H1 (cell line): Measurements from ENCODE around the gene BFSP2. TPM values are rescaled to one million over a fixed set of nuclear protein-coding genes. Genes with fewer than 3 reads are reported as not detected.

Experiments used
- CTCF ChIA-PET: fragments of 300-600 bp; sonication (Branson Sonifier 250); formaldehyde crosslinking; loops from one replicate; lab custom pipeline; 2021; ENCODE audit not compliant: partially characterized antibody; lab: Charles Lee
- POLR2A ChIA-PET: fragments of 300-600 bp; sonication (Branson Sonifier 250); formaldehyde crosslinking; loops from one replicate; lab custom pipeline; 2021; ENCODE audit warnings: inconsistent platforms; ENCODE audit not compliant: partially characterized antibody; lab: Charles Lee
- DNase-seq, 2 experiments: peaks; one replicate each; pipeline versions ENCODE4 v3.0.0 to v3.0.0-alpha.2; 2010 to 2022; ENCODE audit warnings: low spot score in 2 of 2, low read depth in 1 of 2, mixed read lengths in 1 of 2
- FAIRE-seq: peaks from 2 replicates; lab custom pipeline; 2011; peaks lifted over from hg19 to GRCh38; lab: Jason Lieb, UNC
- H2AFZ ChIP-seq: 2 replicates; pipeline ENCODE4 v1.8.1; 2012; ENCODE audit warnings: low read length, inconsistent platforms
- H2AK5ac ChIP-seq: 2 replicates; pipeline ENCODE4 v1.6.1; 2013; ENCODE audit warnings: low read depth, low read length
- H2BK120ac ChIP-seq: replicated peaks from 2 replicates; pipeline ENCODE3; 2013; ENCODE audit warnings: low read depth, low read length, inconsistent platforms
- H2BK12ac ChIP-seq: 2 replicates; pipeline ENCODE4 v1.6.1; 2013; ENCODE audit warnings: low read depth, low read length
- H2BK15ac ChIP-seq: 2 replicates; pipeline ENCODE4 v1.6.1; 2013; ENCODE audit warnings: low read length
- H2BK20ac ChIP-seq: 2 replicates; pipeline ENCODE4 v1.6.1; 2013; ENCODE audit warnings: low read length
- H2BK5ac ChIP-seq: 2 replicates; pipeline ENCODE4 v1.6.1; 2013; ENCODE audit warnings: low read depth, low read length
- H3K14ac ChIP-seq: 2 replicates; pipeline ENCODE4 v1.6.1; 2013; ENCODE audit warnings: inconsistent platforms; ENCODE audit not compliant: insufficient read length
- H3K18ac ChIP-seq: 2 replicates; pipeline ENCODE4 v1.6.1; 2013; ENCODE audit warnings: low read length; ENCODE audit errors: extremely low read depth
- H3K23ac ChIP-seq: 2 replicates; pipeline ENCODE4 v1.6.1; 2013; ENCODE audit warnings: inconsistent platforms; ENCODE audit not compliant: insufficient read length
- H3K23me2 ChIP-seq: 2 replicates; pipeline ENCODE4 v1.6.1; 2013; ENCODE audit warnings: low read depth, low read length
- H3K27ac ChIP-seq: 2 replicates; pipeline ENCODE4 v1.6.1; 2011; ENCODE audit warnings: low read depth, low read length, inconsistent platforms
- H3K27me3 ChIP-seq, 4 experiments: replicated peaks in 1 of 4; 1 replicate in 1 of 4; 2 replicates in 3 of 4; pipeline versions ENCODE4 v1.6.1 to v1.8.1; 2011 to 2013; ENCODE audit warnings: low read length in 3 of 4, mild to moderate bottlenecking in 3 of 4, inconsistent platforms in 2 of 4, mixed read lengths in 2 of 4, moderate library complexity in 1 of 4; ENCODE audit not compliant: control insufficient read depth in 3 of 4, insufficient read depth in 3 of 4; ENCODE audit errors: extremely low read depth in 1 of 4
- H3K36me3 ChIP-seq, 4 experiments: 2 replicates each; pipeline versions ENCODE4 v1.6.1 to v1.8.1; 2011 to 2013; ENCODE audit warnings: mild to moderate bottlenecking in 4 of 4, low read length in 3 of 4, moderate library complexity in 2 of 4, control low read depth in 1 of 4, inconsistent platforms in 1 of 4; ENCODE audit not compliant: insufficient read depth in 4 of 4, control insufficient read depth in 2 of 4
- H3K4ac ChIP-seq: replicated peaks from 2 replicates; pipeline ENCODE3; 2013; ENCODE audit warnings: low read length, low read depth, mixed read lengths, inconsistent platforms; ENCODE audit not compliant: insufficient read length
- H3K4me1 ChIP-seq, 4 experiments: replicated peaks in 1 of 4; 1 replicate in 1 of 4; 2 replicates in 3 of 4; pipeline versions ENCODE4 v1.6.1 to v1.8.1; 2011 to 2013; ENCODE audit warnings: low read length in 3 of 4, inconsistent platforms in 2 of 4, mixed read lengths in 1 of 4; ENCODE audit not compliant: insufficient read depth in 4 of 4, control insufficient read depth in 3 of 4
- H3K4me2 ChIP-seq, 2 experiments: 2 replicates each; pipeline versions ENCODE4 v1.6.1 to v1.8.1; 2011 to 2013; ENCODE audit warnings: low read depth in 2 of 2, low read length in 2 of 2, control low read depth in 1 of 2, inconsistent platforms in 1 of 2, mild to moderate bottlenecking in 1 of 2; ENCODE audit not compliant: insufficient read depth in 1 of 2
- H3K4me3 ChIP-seq, 4 experiments: fragments of 200-600, 300-600 bp in 1 of 4; sonication (generic), shearing (Covaris generic), sonication (Bioruptor Twin) in 1 of 4; 2 replicates each; pipeline versions ENCODE4 v1.5.1 to v1.8.1; 2011 to 2016; ENCODE audit warnings: low read length in 4 of 4, low read depth in 3 of 4, control low read depth in 2 of 4, inconsistent platforms in 2 of 4, mild to moderate bottlenecking in 2 of 4, mixed read lengths in 1 of 4, moderate library complexity in 1 of 4; ENCODE audit not compliant: insufficient read depth in 2 of 4; ENCODE audit errors: extremely low read depth in 1 of 4
- H3K56ac ChIP-seq: replicated peaks from 2 replicates; pipeline ENCODE3; 2013; ENCODE audit warnings: low read depth, mild to moderate bottlenecking, mixed read lengths, low read length, inconsistent platforms; ENCODE audit not compliant: insufficient read length
- H3K79me1 ChIP-seq: 2 replicates; pipeline ENCODE4 v1.6.1; 2013; ENCODE audit warnings: low read depth, low read length, control low read depth
- H3K79me2 ChIP-seq, 2 experiments: 2 replicates each; pipeline versions ENCODE4 v1.6.1 to v1.8.1; 2012 to 2013; ENCODE audit warnings: low read length in 2 of 2, mild to moderate bottlenecking in 2 of 2, inconsistent platforms in 1 of 2; ENCODE audit not compliant: insufficient read depth in 2 of 2, control insufficient read depth in 1 of 2
- H3K9ac ChIP-seq, 4 experiments: replicated peaks in 1 of 4; 1 replicate in 1 of 4; 2 replicates in 3 of 4; pipeline versions ENCODE4 v1.6.1 to v1.8.1; 2011 to 2013; ENCODE audit warnings: low read depth in 3 of 4, low read length in 3 of 4, control low read depth in 2 of 4, mild to moderate bottlenecking in 2 of 4, moderate library complexity in 2 of 4, inconsistent platforms in 1 of 4; ENCODE audit errors: extremely low read depth in 1 of 4
- H3K9me3 ChIP-seq, 2 experiments: 2 replicates each; pipeline versions ENCODE4 v1.6.1 to v1.8.1; 2012 to 2013; ENCODE audit warnings: mild to moderate bottlenecking in 2 of 2, moderate library complexity in 2 of 2, control low read depth in 1 of 2, inconsistent platforms in 1 of 2, low read depth in 1 of 2, low read length in 1 of 2, mixed read lengths in 1 of 2; ENCODE audit not compliant: insufficient read depth in 2 of 2
- H4K20me1 ChIP-seq, 2 experiments: replicated peaks in 1 of 2; 2 replicates each; pipeline versions ENCODE3 to v1.8.1; 2011 to 2013; ENCODE audit warnings: inconsistent platforms in 2 of 2, low read length in 2 of 2, mild to moderate bottlenecking in 1 of 2; ENCODE audit not compliant: insufficient read depth in 2 of 2, control insufficient read depth in 1 of 2
- H4K5ac ChIP-seq: 2 replicates; pipeline ENCODE4 v1.6.1; 2013; ENCODE audit warnings: low read length, low read depth, mixed read lengths, inconsistent platforms; ENCODE audit not compliant: insufficient read length
- H4K8ac ChIP-seq: 2 replicates; pipeline ENCODE4 v1.8.0; 2013; ENCODE audit warnings: mild to moderate bottlenecking, moderate library complexity, low read length, inconsistent platforms; ENCODE audit not compliant: insufficient read depth; ENCODE audit errors: extremely low read depth
- H4K91ac ChIP-seq: replicated peaks from 2 replicates; pipeline ENCODE3; 2013; ENCODE audit warnings: low read length, mixed read lengths, inconsistent platforms; ENCODE audit not compliant: insufficient read length
- RFX5 ChIP-seq: IDR thresholded peaks from 2 replicates; pipeline ENCODE4 v1.6.1; 2011; ENCODE audit warnings: low read depth, low read length, improper control_type of control experiment, borderline replicate concordance
- SIRT6 ChIP-seq: IDR thresholded peaks from one replicate; pipeline ENCODE4 v1.7.1; 2012; ENCODE audit warnings: low read length, inconsistent platforms
- WGBS, 2 experiments: shearing (Covaris generic) in 1 of 2; methylation state at CpG; one replicate each; pipeline versions ENCODE4 v1.1.6 to v1.1.7; 2013 to 2015; ENCODE audit warnings: low lambda C conversion rate in 2 of 2, mixed read lengths in 2 of 2, inconsistent platforms in 1 of 2, low coverage in 1 of 2, missing lambda C conversion rate in 1 of 2; ENCODE audit not compliant: insufficient replicate concordance in 2 of 2, insufficient coverage in 1 of 2, insufficient read length in 1 of 2; ENCODE audit errors: extremely low coverage in 1 of 2, missing lambda C conversion rate in 1 of 2; 5-methylcytosine and 5-hydroxymethylcytosine counted together
- polyA plus RNA-seq, 7 experiments: library from polyadenylated mRNA; depleted of rRNA in 3 of 7; stranded (reverse) in 5 of 7; unstranded in 2 of 7; fragments of >200 nt in 5 of 7; fragments of 200-250 nt in 2 of 7; gene quantifications; 1 replicate in 5 of 7; 2 replicates in 1 of 7; 4 replicates in 1 of 7; pipeline versions ENCODE4 v1.2.1 to v1.2.3, GENCODE V29; 2011 to 2013; ENCODE audit warnings: missing spikeins in 2 of 7, mixed read lengths in 2 of 7
- total RNA-seq: library from RNA; stranded (reverse); fragmentation: NEBNext Ultra II Directional; extraction: Animal tissue kit (Norgen Biotek cat#: 25700); gene quantifications from 2 replicates; pipeline ENCODE4 v1.2.1, GENCODE V29; 2021

BFSP2 gene
- total and polyA plus RNA-seq, 2 of the 8 experiments (the other 6 are each of a cell fraction or from before 2014, with no cell fraction given), result not detected

GRCh38 chr3:133401374-133402135 lies 1.7 kb downstream of the BFSP2 start:
- Histone ChIP-seq H3K4me1 (peaks cover 0 to 4% (median 0%) of the 10 kb centered on the region in 4 experiments; a peak in 2 of 7 replicates), H3K56ac (no peak overlapping the region), H2BK5ac (no peak overlapping the region), H2BK20ac (no peak overlapping the region), H3K23ac (no peak overlapping the region), H3K18ac (no peak overlapping the region), H3K4ac (no peak overlapping the region), H3K9ac (no peak overlapping the region), H3K9me3 (no peaks in the 10 kb centered on the region), H4K91ac (no peak overlapping the region), H2AFZ (no peak overlapping the region), H3K27ac (no peak overlapping the region), H3K36me3 (no peaks in the 10 kb centered on the region), H3K79me1 (no peaks in the 10 kb centered on the region), H3K79me2 (no peaks in the 10 kb centered on the region), H2AK5ac (no peak overlapping the region), H3K4me2 (no peak overlapping the region), H3K27me3 (no peaks in the 10 kb centered on the region), H4K20me1 (no peaks in the 10 kb centered on the region), H2BK12ac (no peak overlapping the region), H4K8ac (no peak overlapping the region), H3K4me3 (no peak overlapping the region), H4K5ac (no peak overlapping the region), H3K23me2 (no peaks in the 10 kb centered on the region), H2BK15ac (no peak overlapping the region), H3K14ac (no peak overlapping the region), H2BK120ac (no peak overlapping the region)
- ChIA-PET CTCF (interaction anchor here (0.5 to 2.1 kb wide), 11 partner anchors 9 to 675 kb away, joined by 3 to 11 read pairs (median 5); no protein-coding TSS in a partner anchor), POLR2A (interaction anchor here (1.4 kb wide), 1 partner anchor 9 kb away, joined by 3 read pairs; no protein-coding TSS in a partner anchor)
- FAIRE-seq (no peak), DNase-seq (no peak)
- 100% methylated on average over 2 of the region's 2 CpGs; no CpG with 5 or more reads in 1 of the 2 experiments for WGBS, 2 experiments
- no peak for TF ChIP-seq SIRT6
- TF ChIP-seq RFX5, result no peak
